ENCODE data around the gene FEM1A. TPM values are rescaled to one million over a fixed set of nuclear protein-coding genes. Genes with fewer than 3 reads are reported as not detected.

FEM1A gene
- total and polyA plus RNA-seq, 9 of the 15 experiments (the other 6 are each of a cell fraction or from before 2014, with no cell fraction given): 0.08 to 19.0 (median 6.8) TPM

GRCh38 chr19:4831304-4831978, 39.9 kb downstream of the FEM1A start, which contains the start of gene TICAM1 (continued):
- TF ChIP-seq CHD1 (IDR thresholded peaks at IDR 0.05; ENCODE audit: low read length) (no peak), SMARCE1 (IDR thresholded peaks at IDR 0.05) (0 out of 2 replicates have a peak, but pooled peaks have one; percentile 26), ZNF785 (CRISPR knock-in tag; IDR thresholded peaks at IDR 0.05) (no peak), CXXC5 (CRISPR knock-in tag; IDR thresholded peaks at IDR 0.05) (peak; percentile 82), POLR2G (IDR thresholded peaks at IDR 0.05; ENCODE audit: low read depth, low read length) (peak; percentile 87), TAF1 (IDR thresholded peaks at IDR 0.05; ENCODE audit: control insufficient read depth, extremely low read depth, insufficient read depth, low read length, severe bottlenecking) (peak; percentile 37), CTBP1 (IDR thresholded peaks at IDR 0.05; ENCODE audit: borderline replicate concordance) (peak; percentile 68), POU5F1 (IDR thresholded peaks at IDR 0.05; ENCODE audit: borderline replicate concordance, low read depth, low read length, partially characterized antibody) (no peak), MYC (IDR thresholded peaks at IDR 0.05; ENCODE audit: low read depth, low read length) (peak; percentile 74), MYC (CRISPR knock-in tag; IDR thresholded peaks at IDR 0.05; ENCODE audit: borderline replicate concordance, low read depth) (no peak), POLR2AphosphoS5 (IDR thresholded peaks at IDR 0.05; ENCODE audit: control insufficient read depth, insufficient read depth, low read depth, low read length) (0 out of 2 replicates have a peak, but pooled peaks have one; percentile 22), ZKSCAN8 (CRISPR knock-in tag; IDR thresholded peaks at IDR 0.05) (peak; percentile 99), TRIM28 (IDR thresholded peaks at IDR 0.05) (no peak), RBFOX2 (IDR thresholded peaks at IDR 0.05; ENCODE audit: low read depth, low read length) (peak; percentile 87), ESRRA (IDR thresholded peaks at IDR 0.05; ENCODE audit: borderline replicate concordance, low read depth) (peak; percentile 65; the same call in 1 of the 2 replicates), ZNF263 (CRISPR knock-in tag; IDR thresholded peaks at IDR 0.05; ENCODE audit: borderline replicate concordance) (peak; percentile 65; the same call in 1 of the 2 replicates), MXI1 (IDR thresholded peaks at IDR 0.05; ENCODE audit: low read depth, low read length) (no peak), SMARCA4 (IDR thresholded peaks at IDR 0.05) (peak; percentile 25; the same call in 1 of the 2 replicates), NFIC (IDR thresholded peaks at IDR 0.05) (peak; percentile 36), THAP12 (CRISPR knock-in tag; IDR thresholded peaks at IDR 0.05) (peak; percentile 77)
- TF ChIP-seq, protein P1, sequence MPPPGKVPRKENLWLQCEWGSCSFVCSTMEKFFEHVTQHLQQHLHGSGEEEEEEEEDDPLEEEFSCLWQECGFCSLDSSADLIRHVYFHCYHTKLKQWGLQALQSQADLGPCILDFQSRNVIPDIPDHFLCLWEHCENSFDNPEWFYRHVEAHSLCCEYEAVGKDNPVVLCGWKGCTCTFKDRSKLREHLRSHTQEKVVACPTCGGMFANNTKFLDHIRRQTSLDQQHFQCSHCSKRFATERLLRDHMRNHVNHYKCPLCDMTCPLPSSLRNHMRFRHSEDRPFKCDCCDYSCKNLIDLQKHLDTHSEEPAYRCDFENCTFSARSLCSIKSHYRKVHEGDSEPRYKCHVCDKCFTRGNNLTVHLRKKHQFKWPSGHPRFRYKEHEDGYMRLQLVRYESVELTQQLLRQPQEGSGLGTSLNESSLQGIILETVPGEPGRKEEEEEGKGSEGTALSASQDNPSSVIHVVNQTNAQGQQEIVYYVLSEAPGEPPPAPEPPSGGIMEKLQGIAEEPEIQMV (tag; conservative IDR thresholded peaks at IDR 0.05; ENCODE audit: low read depth): peak; percentile 71
- TF ChIP-seq, protein P2, sequence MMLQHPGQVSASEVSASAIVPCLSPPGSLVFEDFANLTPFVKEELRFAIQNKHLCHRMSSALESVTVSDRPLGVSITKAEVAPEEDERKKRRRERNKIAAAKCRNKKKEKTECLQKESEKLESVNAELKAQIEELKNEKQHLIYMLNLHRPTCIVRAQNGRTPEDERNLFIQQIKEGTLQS (IDR thresholded peaks at IDR 0.05): peak; percentile 37; the same call in 1 of the 2 replicates
- TF ChIP-seq, protein P2 (CRISPR knock-in tag; conservative IDR thresholded peaks at IDR 0.05): no peak
- TF ChIP-seq, protein P3, sequence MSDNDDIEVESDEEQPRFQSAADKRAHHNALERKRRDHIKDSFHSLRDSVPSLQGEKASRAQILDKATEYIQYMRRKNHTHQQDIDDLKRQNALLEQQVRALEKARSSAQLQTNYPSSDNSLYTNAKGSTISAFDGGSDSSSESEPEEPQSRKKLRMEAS (CRISPR knock-in tag; IDR thresholded peaks at IDR 0.05): peak; percentile 27; the same call in 1 of the 2 replicates
